ENCODE results near the gene UBE2QL1.

Gene UBE2QL1

GRCh38 chr5:6435356-6435755, 13.3 kb upstream of the UBE2QL1 start:
- CTCF ChIA-PET, result no interaction called here
- TF ChIP-seq, protein P1, sequence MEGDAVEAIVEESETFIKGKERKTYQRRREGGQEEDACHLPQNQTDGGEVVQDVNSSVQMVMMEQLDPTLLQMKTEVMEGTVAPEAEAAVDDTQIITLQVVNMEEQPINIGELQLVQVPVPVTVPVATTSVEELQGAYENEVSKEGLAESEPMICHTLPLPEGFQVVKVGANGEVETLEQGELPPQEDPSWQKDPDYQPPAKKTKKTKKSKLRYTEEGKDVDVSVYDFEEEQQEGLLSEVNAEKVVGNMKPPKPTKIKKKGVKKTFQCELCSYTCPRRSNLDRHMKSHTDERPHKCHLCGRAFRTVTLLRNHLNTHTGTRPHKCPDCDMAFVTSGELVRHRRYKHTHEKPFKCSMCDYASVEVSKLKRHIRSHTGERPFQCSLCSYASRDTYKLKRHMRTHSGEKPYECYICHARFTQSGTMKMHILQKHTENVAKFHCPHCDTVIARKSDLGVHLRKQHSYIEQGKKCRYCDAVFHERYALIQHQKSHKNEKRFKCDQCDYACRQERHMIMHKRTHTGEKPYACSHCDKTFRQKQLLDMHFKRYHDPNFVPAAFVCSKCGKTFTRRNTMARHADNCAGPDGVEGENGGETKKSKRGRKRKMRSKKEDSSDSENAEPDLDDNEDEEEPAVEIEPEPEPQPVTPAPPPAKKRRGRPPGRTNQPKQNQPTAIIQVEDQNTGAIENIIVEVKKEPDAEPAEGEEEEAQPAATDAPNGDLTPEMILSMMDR (IDR thresholded peaks at IDR 0.05; ENCODE audit: insufficient read depth, low read length, missing control alignments), result no peak
- DNase-seq (ENCODE audit: low read depth, low spot score), result no peak
- POLR2A ChIA-PET, result no interaction called here
- no peak overlapping the region for H3K4me3 ChIP-seq (ENCODE audit: low read depth, low read length)

DNA sequence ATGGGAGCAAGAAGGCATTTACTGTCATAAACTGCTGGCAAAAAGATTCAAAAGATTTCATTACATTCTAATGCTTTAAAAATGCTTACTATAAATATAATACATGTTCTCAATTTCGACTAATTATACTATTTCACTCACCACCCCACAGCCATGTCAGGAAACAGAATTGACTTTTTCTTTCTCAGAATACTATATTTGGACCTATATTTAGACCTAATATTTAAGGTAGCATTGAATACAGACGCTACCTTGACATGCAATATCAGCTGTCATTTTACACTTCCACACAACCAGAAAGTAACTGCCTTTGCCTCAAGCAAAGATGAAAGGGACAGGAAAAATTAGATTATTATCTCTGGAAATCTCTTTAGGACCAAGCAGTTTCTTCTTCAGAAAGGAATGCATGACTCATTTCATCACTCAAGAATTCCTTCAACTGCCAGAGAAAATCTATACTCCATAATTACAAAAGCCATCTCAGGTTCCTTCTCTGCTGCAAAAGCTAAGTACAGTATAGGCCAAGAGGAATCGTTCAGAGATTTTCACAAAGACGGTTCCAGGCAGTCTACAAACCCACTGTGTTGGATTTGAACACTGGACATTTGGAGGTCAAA, 11.8 kb upstream of the UBE2QL1 start:
- H3K4me3 ChIP-seq (ENCODE audit: low read depth, low read length), result no peak overlapping the region
- TF ChIP-seq, protein P1 (IDR thresholded peaks at IDR 0.05; ENCODE audit: insufficient read depth, low read length, missing control alignments), result no peak
- no peak for DNase-seq (ENCODE audit: low read depth, low spot score)
- ChIA-PET POLR2A (no interaction called here), CTCF (no interaction called here)

- no peak for DNase-seq (ENCODE audit: low read depth, low spot score)
- H3K4me3 ChIP-seq (ENCODE audit: low read depth, low read length), result no peak overlapping the region
- TF ChIP-seq, protein P1 (IDR thresholded peaks at IDR 0.05; ENCODE audit: insufficient read depth, low read length, missing control alignments), result no peak
- ChIA-PET CTCF (no interaction called here), POLR2A (no interaction called here)
Observed at GRCh38 chr5:6439588-6440550, 8.8 kb upstream of the UBE2QL1 start.

DNA sequence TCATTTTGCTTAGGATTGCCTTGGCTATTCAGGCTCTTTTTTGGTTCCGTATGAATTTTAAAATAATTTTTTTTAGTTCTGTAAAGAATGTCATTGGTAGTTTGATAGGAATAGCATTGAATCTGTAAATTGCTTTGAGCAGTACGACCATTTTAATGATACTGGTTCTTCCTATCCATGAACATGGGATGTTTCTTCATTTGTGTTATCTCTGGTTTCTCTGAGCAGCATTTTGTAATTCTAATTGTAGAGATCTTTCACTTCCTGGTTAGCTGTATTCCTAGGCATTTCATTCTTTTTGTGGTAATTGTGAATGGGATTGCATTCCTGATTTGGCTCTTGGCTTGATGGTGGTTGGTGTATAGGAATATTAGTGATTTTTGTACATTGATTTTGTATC, 6.3 kb upstream of the UBE2QL1 start:
- TF ChIP-seq, protein P1 (IDR thresholded peaks at IDR 0.05; ENCODE audit: insufficient read depth, low read length, missing control alignments), result no peak
- DNase-seq (ENCODE audit: low read depth, low spot score), result no peak
- CTCF ChIA-PET, result no interaction called here
- H3K4me3 ChIP-seq (ENCODE audit: low read depth, low read length), result no peak overlapping the region
- POLR2A ChIA-PET, result no interaction called here

GRCh38 chr5:6443326-6443725, 5.3 kb upstream of the UBE2QL1 start:
- no peak for DNase-seq (ENCODE audit: low read depth, low spot score)
- CTCF ChIA-PET, result no interaction called here
- no peak overlapping the region for H3K4me3 ChIP-seq (ENCODE audit: low read depth, low read length)
- POLR2A ChIA-PET, result no interaction called here
- TF ChIP-seq, protein P1 (IDR thresholded peaks at IDR 0.05; ENCODE audit: insufficient read depth, low read length, missing control alignments), result no peak

- H3K4me3 ChIP-seq (ENCODE audit: low read depth, low read length), result no peak overlapping the region
- DNase-seq (ENCODE audit: low read depth, low spot score), result no peak
- ChIA-PET POLR2A (no interaction called here), CTCF (no interaction called here)
- TF ChIP-seq, protein P1 (IDR thresholded peaks at IDR 0.05; ENCODE audit: insufficient read depth, low read length, missing control alignments), result no peak
Observed at GRCh38 chr5:6446042-6446441, 2.6 kb upstream of the UBE2QL1 start.
